Measurements from ENCODE around the gene LMNA. TPM values are rescaled to one million over a fixed set of nuclear protein-coding genes. Genes with fewer than 3 reads are reported as not detected.

The LMNA gene
- total and polyA plus RNA-seq, 10 of the 15 experiments (the other 5 are each of a cell fraction or from before 2014, with no cell fraction given) = 0.42 to 334 (median 81.1) TPM

DNA sequence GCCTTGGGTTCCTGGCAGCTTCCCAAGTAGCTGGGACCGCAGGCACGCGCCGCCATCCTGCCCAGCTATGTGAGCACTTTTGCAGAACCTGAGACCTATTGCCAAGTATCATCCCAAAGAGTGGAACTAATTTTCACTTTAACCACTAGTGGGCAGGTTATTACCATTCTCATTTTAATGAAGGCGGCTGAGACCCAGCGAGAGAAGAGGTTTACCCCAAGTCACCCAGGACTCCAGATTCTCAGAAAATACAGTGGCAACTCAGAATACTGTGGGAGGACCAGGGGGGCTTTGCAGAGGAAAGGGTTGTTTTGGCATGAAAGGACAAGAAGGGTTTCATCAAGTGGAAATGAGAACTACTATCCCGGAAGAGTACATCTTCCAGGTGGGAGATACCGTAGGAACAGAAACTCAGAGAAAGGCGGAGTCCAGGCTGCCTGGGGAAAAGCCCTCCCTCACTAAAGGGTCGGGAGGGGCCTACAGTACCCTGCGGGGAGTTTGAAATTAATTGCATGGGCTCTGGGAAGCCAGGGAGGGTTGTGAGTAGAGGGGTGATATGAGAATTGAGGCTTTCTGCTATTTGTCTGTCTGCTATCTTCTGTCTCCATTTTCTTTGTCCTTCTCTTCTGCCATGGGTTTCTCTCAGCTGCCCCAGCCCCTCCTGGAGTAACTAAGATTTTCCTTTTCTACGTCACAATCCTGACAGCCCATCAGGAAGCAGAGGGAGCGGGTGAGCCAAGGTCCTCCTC lies 31.7 kb downstream of the LMNA start (continued):
- TF ChIP-seq JUNB (IDR thresholded peaks at IDR 0.05) (no peak), RBBP5 (conservative IDR thresholded peaks at IDR 0.05) (no peak), ZNF274 (IDR thresholded peaks at IDR 0.05; ENCODE audit: insufficient read depth, insufficient read length) (no peak), NR2F1 (conservative IDR thresholded peaks at IDR 0.05) (no peak), CHD2 (IDR thresholded peaks at IDR 0.05; ENCODE audit: borderline replicate concordance, low read depth, low read length) (no peak), EGR1 (IDR thresholded peaks at IDR 0.05; ENCODE audit: borderline replicate concordance in 1 of 2, low read depth in 2 of 2, low read length in 2 of 2) (no peak), HDAC6 (IDR thresholded peaks at IDR 0.05; ENCODE audit: unreplicated experiment) (no peak), ZBTB40 (IDR thresholded peaks at IDR 0.05; ENCODE audit: borderline replicate concordance) (no peak), BCLAF1 (IDR thresholded peaks at IDR 0.05) (no peak), TAF1 (IDR thresholded peaks at IDR 0.05; ENCODE audit: borderline replicate concordance, low read depth, low read length) (no peak), POU2F2 (IDR thresholded peaks at IDR 0.05; ENCODE audit: borderline replicate concordance, low read depth, low read length) (0 out of 3 replicates have a peak, but pooled peaks have one; percentile 4), BMI1 (IDR thresholded peaks at IDR 0.05; ENCODE audit: borderline replicate concordance) (no peak), YY1 (IDR thresholded peaks at IDR 0.05; ENCODE audit: low read depth, low read length) (peak; percentile 63; the same call in 1 of the 2 replicates), ZNF207 (IDR thresholded peaks at IDR 0.05; ENCODE audit: borderline replicate concordance) (no peak; the same call in 1 of the 2 replicates), HDGF (IDR thresholded peaks at IDR 0.05) (no peak), RCOR1 (conservative IDR thresholded peaks at IDR 0.05; ENCODE audit: low read depth, low read length) (no peak), NFXL1 (IDR thresholded peaks at IDR 0.05; ENCODE audit: borderline replicate concordance) (no peak), ZBTB11 (CRISPR knock-in tag; IDR thresholded peaks at IDR 0.05) (no peak), POLR2AphosphoS2 (IDR thresholded peaks at IDR 0.05; ENCODE audit: low read depth, low read length) (no peak), GATAD2B (conservative IDR thresholded peaks at IDR 0.05; ENCODE audit: low read depth) (no peak; the same call in 1 of the 2 replicates), TARDBP (IDR thresholded peaks at IDR 0.05; ENCODE audit: borderline replicate concordance) (no peak)

Measured in GM12878 (cell line).